IMR-90 (cell line): ENCODE measurements around the gene AHR.
"Not testable (repeated sequence)": the region's sequence is repeated elsewhere in the genome, so short reads cannot be mapped to it uniquely, and the experiment has no call there.

Experiments
- CEBPB ChIP-seq: IDR thresholded peaks from 2 replicates; pipeline ENCODE4 v1.6.1; 2012; ENCODE audit warnings: low read depth, low read length, improper control_type of control experiment
- CTCF ChIP-seq: conservative IDR thresholded peaks from 2 replicates; pipeline ENCODE4 v1.5.1; 2012; ENCODE audit warnings: mild to moderate bottlenecking, low read depth, low read length, improper control_type of control experiment
- POLR2A ChIP-seq: IDR thresholded peaks from 2 replicates; pipeline ENCODE4 v1.6.1; 2012; ENCODE audit warnings: mild to moderate bottlenecking, low read depth, low read length
- RFX5 ChIP-seq: IDR thresholded peaks from 2 replicates; pipeline ENCODE4 v1.8.0; 2012; ENCODE audit warnings: low read depth, mild to moderate bottlenecking, low read length, moderate library complexity
- SMC3 ChIP-seq: fragments of 150-350 bp; IDR thresholded peaks from 2 replicates; pipeline ENCODE4 v1.6.1; 2016; ENCODE audit warnings: low read depth, mild to moderate bottlenecking, antibody characterized with exemption, low read length, moderate library complexity
- TF ChIP-seq, protein P1 (sequence below): fragments of 150-350 bp; IDR thresholded peaks from 2 replicates; pipeline ENCODE4 v1.6.1; 2017; ENCODE audit warnings: mild to moderate bottlenecking, antibody characterized with exemption, low read length, low read depth

DNA sequence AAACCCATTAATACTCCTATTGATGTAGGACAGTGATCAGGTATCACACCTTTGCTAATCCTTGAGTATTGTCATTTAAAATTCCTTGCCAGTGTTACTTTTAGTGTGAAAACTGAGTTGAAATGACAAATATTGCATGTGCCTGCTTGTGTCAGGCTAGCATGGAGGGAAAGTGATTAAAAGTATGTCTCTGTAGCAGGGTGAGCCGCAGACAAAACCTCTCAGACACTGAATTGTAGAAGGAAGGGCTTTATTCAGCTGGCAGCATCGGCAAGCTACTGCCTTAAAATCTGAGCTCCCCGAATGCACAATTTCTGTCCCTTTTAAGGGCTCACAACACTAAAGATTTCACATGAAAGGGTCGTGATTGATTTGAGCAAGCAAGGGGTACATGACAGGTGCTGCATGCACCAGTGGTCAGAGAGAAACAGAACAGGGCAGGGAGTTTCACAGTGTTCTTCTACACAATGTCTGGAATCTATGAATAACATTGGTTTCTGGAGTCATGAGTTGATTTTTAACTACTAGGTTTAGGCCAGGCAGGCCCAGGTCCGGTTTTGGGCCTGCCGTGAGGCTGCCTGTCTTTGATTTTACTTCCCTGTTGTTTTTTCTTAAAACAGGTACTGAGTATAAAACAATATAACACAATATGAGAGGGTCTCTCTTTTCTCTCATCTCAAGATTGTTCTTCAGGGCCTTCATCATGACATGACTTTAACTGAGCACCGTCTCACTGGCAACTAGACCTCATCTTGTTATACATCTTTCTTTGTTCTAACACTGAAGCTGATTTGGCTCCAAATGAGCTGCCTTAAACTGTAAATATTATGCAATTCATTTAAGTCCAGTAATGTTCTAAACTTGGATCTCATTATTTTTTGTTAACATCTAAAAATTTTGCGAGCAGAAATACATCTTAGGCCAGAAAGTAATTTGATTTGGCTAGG, 84.2 kb downstream of the AHR start:
- TF ChIP-seq CTCF, SMC3, CEBPB, POLR2A, RFX5: not testable (repeated sequence)
- TF ChIP-seq, protein P1, sequence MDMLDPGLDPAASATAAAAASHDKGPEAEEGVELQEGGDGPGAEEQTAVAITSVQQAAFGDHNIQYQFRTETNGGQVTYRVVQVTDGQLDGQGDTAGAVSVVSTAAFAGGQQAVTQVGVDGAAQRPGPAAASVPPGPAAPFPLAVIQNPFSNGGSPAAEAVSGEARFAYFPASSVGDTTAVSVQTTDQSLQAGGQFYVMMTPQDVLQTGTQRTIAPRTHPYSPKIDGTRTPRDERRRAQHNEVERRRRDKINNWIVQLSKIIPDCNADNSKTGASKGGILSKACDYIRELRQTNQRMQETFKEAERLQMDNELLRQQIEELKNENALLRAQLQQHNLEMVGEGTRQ: not testable (repeated sequence)
